ENCODE results near the gene FBXW10B.

- TF ChIP-seq CTCF (IDR thresholded peaks at IDR 0.05) (no peak), EP300 (IDR thresholded peaks at IDR 0.05) (no peak)
These were observed 43.2 kb upstream of the FBXW10B start for GRCh38 chr17:15662681-15663080.

Data from upper lobe of left lung (tissue), 4 donors.